NCI-H146 (cell line): ENCODE data around the gene ERICH6.

Experiments
- DNase-seq: peaks from one replicate; lab custom pipeline; 2025; lab: John Stamatoyannopoulos, UW

Gene ERICH6

DNA sequence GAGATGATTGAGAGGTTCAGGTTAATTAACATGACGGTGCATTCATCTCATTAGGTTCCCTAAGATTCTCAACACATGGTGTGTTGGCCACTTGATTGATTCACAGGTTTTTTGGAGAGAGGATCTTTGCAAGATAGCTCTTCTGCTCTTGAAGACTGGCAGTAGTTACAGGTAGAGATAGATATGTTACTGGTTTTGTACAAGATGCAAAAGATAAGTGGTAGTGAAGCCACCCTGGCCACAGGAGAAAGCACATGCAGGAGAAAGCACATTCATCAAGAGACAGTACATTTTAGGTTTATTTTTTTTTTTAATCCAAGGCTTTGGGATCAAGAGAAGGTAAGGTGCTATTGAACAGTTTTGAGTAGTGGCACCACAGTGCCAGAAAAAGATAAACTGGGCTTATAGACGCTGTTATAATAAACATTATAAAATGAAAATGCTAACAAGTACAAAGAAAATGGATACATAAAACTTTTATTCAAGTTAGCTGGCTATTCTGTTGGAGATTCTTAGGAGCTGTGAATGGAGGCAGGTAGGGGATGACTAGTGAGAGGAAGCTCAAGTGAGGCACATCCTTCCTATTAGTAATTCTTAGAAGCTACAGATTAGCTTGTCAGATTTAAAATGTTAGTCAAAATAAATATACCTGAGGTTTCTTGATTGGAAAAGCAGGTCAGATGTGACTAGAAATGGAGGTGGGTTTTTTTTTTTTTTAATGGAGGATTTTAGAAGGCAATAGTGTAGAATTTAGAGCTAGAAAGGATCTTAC is 89.8 kb downstream of the ERICH6 start:
- DNase-seq, result no peak

- DNase-seq, result no peak
These were observed 90.7 kb downstream of the ERICH6 start for GRCh38 chr3:150613034-150613433.

DNA sequence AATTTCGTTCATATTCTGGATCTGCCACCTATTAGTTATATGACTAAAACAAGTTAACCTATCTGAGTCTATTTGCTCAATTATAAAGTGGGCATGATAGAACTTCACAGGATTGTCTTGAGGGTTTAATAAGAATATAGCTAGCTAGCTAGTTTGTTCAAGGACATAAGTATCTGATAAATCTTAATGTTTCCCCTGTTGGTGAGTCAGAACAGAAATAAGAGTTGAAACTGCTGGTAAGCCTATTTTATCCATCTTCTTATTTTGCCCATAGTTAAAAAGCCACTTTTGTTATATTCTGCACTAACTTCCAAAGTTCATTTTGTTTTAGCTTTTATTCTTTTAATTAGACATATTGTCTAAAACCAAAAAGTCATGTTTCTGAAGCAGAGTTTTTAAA is 91.2 kb downstream of the ERICH6 start:
- DNase-seq, result no peak

- no peak for DNase-seq
These were observed 92.1 kb downstream of the ERICH6 start for GRCh38 chr3:150611666-150612065.

DNA sequence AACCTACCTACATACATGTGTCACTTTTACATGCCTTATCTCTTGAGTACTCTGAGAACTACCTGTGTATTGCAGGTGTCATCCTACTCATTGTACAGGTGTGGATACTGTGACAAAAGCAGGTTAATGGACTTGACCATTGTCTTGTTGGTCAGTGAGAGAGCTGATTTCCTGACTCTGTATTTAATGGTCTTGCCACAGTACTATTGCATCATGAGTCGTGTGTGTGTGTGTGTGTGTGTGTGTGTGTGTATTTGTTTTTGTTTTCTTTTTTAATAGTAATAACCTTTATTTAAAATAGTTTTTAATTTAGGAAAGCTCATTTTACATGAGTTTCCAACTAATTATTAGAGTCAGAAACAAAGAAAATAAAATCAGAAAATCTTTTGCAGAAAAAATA is 92.9 kb downstream of the ERICH6 start:
- DNase-seq, result peak; percentile 82

- no peak for DNase-seq
These were observed 93.7 kb downstream of the ERICH6 start for GRCh38 chr3:150609988-150610387.
